ENCODE measurements around the gene WDR76.

WDR76 gene

DNA sequence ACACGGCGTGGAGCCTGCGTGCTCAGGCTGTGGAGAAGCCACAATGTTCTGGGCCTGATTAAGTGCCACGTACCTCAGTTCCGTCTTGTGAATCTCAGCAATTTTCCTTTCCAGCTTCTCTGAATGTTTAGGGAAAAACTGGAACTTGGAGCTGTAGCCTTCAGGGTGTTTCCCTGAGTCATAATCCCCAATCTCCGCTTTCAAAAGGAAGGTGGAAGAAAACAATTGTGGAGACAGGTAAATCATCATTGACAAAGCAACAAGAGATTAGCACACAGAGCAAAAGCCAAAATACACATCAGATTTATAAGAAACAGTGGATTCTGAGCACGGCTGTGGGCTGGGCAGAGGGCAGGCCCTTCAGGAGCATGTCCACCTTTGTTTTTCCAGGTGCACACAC is 79.0 kb downstream of the WDR76 start:
- Histone ChIP-seq H3K4me3 (ENCODE audit: control insufficient read depth in 1 of 7, extremely low read depth in 1 of 7, insufficient read depth in 4 of 7, low read depth in 2 of 7, low read length in 6 of 7) (no peak overlapping the region), H3K9me3 (ENCODE audit: control extremely low read depth in 1 of 5, control insufficient read depth in 4 of 5, insufficient read depth in 2 of 5, low read depth in 1 of 5, low read length in 4 of 5) (no peaks in the 10 kb centered on the region), H3K36me3 (ENCODE audit: control insufficient read depth in 4 of 4, insufficient read depth in 4 of 4, low read length in 3 of 4) (no peaks in the 10 kb centered on the region), H3K4me1 (ENCODE audit: control extremely low read depth in 1 of 4, control insufficient read depth in 4 of 4, insufficient read depth in 4 of 4, low read length in 3 of 4) (peaks cover 0 to 12% (median 0%) of the 10 kb centered on the region in 4 experiments), H3K27ac (ENCODE audit: insufficient read depth in 1 of 2, low read depth in 1 of 2, low read length in 2 of 2, poor library complexity in 1 of 2, severe bottlenecking in 2 of 2) (no peak overlapping the region), H3K27me3 (replicated peaks in 2 of 5; ENCODE audit: control insufficient read depth in 4 of 5, insufficient read depth in 5 of 5, low read length in 4 of 5) (no peaks in the 10 kb centered on the region)
- CTCF ChIA-PET: interaction anchor here (0.6 to 3.5 kb wide), 4 partner anchors 18 to 318 kb away, joined by 3 to 25 read pairs (median 7); no protein-coding TSS in a partner anchor
- no peak for DNase-seq
- POLR2A ChIA-PET: no interaction called here
- 97% methylated on average over 6 of the region's 7 CpGs for WGBS (ENCODE audit: insufficient coverage)

- WGBS (ENCODE audit: insufficient coverage): 95% methylated on average over 4 of the region's 4 CpGs
- POLR2A ChIA-PET: no interaction called here
- H3K9me3 ChIP-seq (ENCODE audit: control extremely low read depth in 1 of 5, control insufficient read depth in 4 of 5, insufficient read depth in 2 of 5, low read depth in 1 of 5, low read length in 4 of 5): no peaks in the 10 kb centered on the region
Observed at GRCh38 chr15:43908516-43909050, 81.8 kb downstream of the WDR76 start.

GRCh38 chr15:43911235-43911781 is 84.5 kb downstream of the WDR76 start:
- H3K9me3 ChIP-seq (ENCODE audit: control extremely low read depth in 1 of 5, control insufficient read depth in 4 of 5, insufficient read depth in 2 of 5, low read depth in 1 of 5, low read length in 4 of 5): no peaks in the 10 kb centered on the region
- peaks cover 0 to 1% (median 0%) of the 10 kb centered on the region in 5 experiments for H3K27me3 ChIP-seq (replicated peaks in 2 of 5; ENCODE audit: control insufficient read depth in 4 of 5, insufficient read depth in 5 of 5, low read length in 4 of 5)
- no peaks in the 10 kb centered on the region for H3K36me3 ChIP-seq (ENCODE audit: control insufficient read depth in 4 of 4, insufficient read depth in 4 of 4, low read length in 3 of 4)
- CTCF ChIA-PET: no interaction called here
- no peaks in the 10 kb centered on the region for H3K4me1 ChIP-seq (ENCODE audit: control extremely low read depth in 1 of 4, control insufficient read depth in 4 of 4, insufficient read depth in 4 of 4, low read length in 3 of 4)
- DNase-seq: no peak
- WGBS (ENCODE audit: insufficient coverage): 100% methylated on average over 3 of the region's 4 CpGs
- H3K4me3 ChIP-seq (ENCODE audit: control insufficient read depth in 1 of 7, extremely low read depth in 1 of 7, insufficient read depth in 4 of 7, low read depth in 2 of 7, low read length in 6 of 7): no peak overlapping the region
- H3K27ac ChIP-seq (ENCODE audit: insufficient read depth in 1 of 2, low read depth in 1 of 2, low read length in 2 of 2, poor library complexity in 1 of 2, severe bottlenecking in 2 of 2): no peak overlapping the region
- POLR2A ChIA-PET: interaction anchor here (0.6 kb wide), 1 partner anchor 497 kb away, joined by 3 read pairs; no protein-coding TSS in a partner anchor

More at GRCh38 chr15:43908516-43909050, 81.8 kb downstream of the WDR76 start:
- CTCF ChIA-PET: no interaction called here
- H3K4me3 ChIP-seq (ENCODE audit: control insufficient read depth in 1 of 7, extremely low read depth in 1 of 7, insufficient read depth in 4 of 7, low read depth in 2 of 7, low read length in 6 of 7): no peak overlapping the region
- no peak overlapping the region for H3K27ac ChIP-seq (ENCODE audit: insufficient read depth in 1 of 2, low read depth in 1 of 2, low read length in 2 of 2, poor library complexity in 1 of 2, severe bottlenecking in 2 of 2)
- peaks cover 0 to 5% (median 0%) of the 10 kb centered on the region in 4 experiments for H3K4me1 ChIP-seq (ENCODE audit: control extremely low read depth in 1 of 4, control insufficient read depth in 4 of 4, insufficient read depth in 4 of 4, low read length in 3 of 4)
- H3K36me3 ChIP-seq (ENCODE audit: control insufficient read depth in 4 of 4, insufficient read depth in 4 of 4, low read length in 3 of 4): no peaks in the 10 kb centered on the region
- H3K27me3 ChIP-seq (replicated peaks in 2 of 5; ENCODE audit: control insufficient read depth in 4 of 5, insufficient read depth in 5 of 5, low read length in 4 of 5): no peaks in the 10 kb centered on the region
- DNase-seq: no peak

GRCh38 chr15:43912208-43912607 is 85.4 kb downstream of the WDR76 start:
- H3K4me1 ChIP-seq (ENCODE audit: control extremely low read depth in 1 of 4, control insufficient read depth in 4 of 4, insufficient read depth in 4 of 4, low read length in 3 of 4): no peaks in the 10 kb centered on the region
- peaks cover 0 to 1% (median 0%) of the 10 kb centered on the region in 5 experiments for H3K27me3 ChIP-seq (replicated peaks in 2 of 5; ENCODE audit: control insufficient read depth in 4 of 5, insufficient read depth in 5 of 5, low read length in 4 of 5)
- no peak for DNase-seq
- H3K9me3 ChIP-seq (ENCODE audit: control extremely low read depth in 1 of 5, control insufficient read depth in 4 of 5, insufficient read depth in 2 of 5, low read depth in 1 of 5, low read length in 4 of 5): no peaks in the 10 kb centered on the region
- WGBS (ENCODE audit: insufficient coverage): 100% methylated on average over 2 of the region's 6 CpGs
- ChIA-PET CTCF (no interaction called here), POLR2A (no interaction called here)
- no peaks in the 10 kb centered on the region for H3K36me3 ChIP-seq (ENCODE audit: control insufficient read depth in 4 of 4, insufficient read depth in 4 of 4, low read length in 3 of 4)
- no peak overlapping the region for H3K27ac ChIP-seq (ENCODE audit: insufficient read depth in 1 of 2, low read depth in 1 of 2, low read length in 2 of 2, poor library complexity in 1 of 2, severe bottlenecking in 2 of 2)
- H3K4me3 ChIP-seq (ENCODE audit: control insufficient read depth in 1 of 7, extremely low read depth in 1 of 7, insufficient read depth in 4 of 7, low read depth in 2 of 7, low read length in 6 of 7): no peak overlapping the region

DNA sequence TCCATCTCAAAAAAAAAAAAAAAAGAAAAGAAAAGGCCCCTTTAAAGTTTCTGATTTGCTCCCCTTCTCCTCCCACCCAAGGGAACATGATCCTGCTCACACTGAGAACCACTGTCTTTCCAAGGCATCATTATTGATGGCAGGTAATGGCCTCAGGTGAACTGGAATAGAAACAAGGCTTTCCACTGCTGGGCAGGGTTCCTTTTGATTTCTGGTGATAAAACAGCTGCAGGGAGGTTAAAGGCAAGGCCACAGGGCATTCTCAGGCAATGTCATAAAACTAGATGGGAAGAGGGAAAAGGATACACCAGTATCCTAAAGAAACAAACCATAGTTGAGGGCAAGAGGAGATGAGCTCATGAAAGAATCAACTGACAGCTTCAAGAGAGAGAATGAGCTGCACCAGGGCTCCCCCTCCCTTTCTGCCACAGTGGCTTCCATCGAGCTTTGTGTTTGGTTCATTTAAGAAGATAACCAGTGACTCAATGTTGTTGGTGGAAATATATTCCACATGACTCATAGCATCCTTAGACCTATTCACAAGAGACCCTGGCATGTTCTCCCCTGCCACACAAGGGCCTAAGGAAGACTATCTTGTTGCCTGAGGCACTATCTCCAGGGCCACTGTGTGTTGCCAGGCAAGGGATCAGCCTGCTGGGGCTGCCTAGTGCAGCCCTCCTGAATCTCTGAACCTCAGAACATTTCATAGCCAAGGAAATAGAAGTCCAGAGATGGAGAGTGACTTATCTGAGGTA is 86.4 kb downstream of the WDR76 start:
- H3K4me1 ChIP-seq (ENCODE audit: control extremely low read depth in 1 of 4, control insufficient read depth in 4 of 4, insufficient read depth in 4 of 4, low read length in 3 of 4): no peaks in the 10 kb centered on the region
- no peaks in the 10 kb centered on the region for H3K9me3 ChIP-seq (ENCODE audit: control extremely low read depth in 1 of 5, control insufficient read depth in 4 of 5, insufficient read depth in 2 of 5, low read depth in 1 of 5, low read length in 4 of 5)
- ChIA-PET CTCF (interaction anchor here (1.7 kb wide), 1 partner anchor 9 kb away, joined by 3 read pairs; no protein-coding TSS in a partner anchor), POLR2A (no interaction called here)
- whole genome bisulfite sequencing (ENCODE audit: insufficient coverage): no CpG with 5 or more reads among the region's 1 CpG
- peak in 1 of 3 donors; percentile 10 for DNase-seq
- no peaks in the 10 kb centered on the region for H3K36me3 ChIP-seq (ENCODE audit: control insufficient read depth in 4 of 4, insufficient read depth in 4 of 4, low read length in 3 of 4)
- H3K27ac ChIP-seq (ENCODE audit: insufficient read depth in 1 of 2, low read depth in 1 of 2, low read length in 2 of 2, poor library complexity in 1 of 2, severe bottlenecking in 2 of 2): no peak overlapping the region
- H3K4me3 ChIP-seq (ENCODE audit: control insufficient read depth in 1 of 7, extremely low read depth in 1 of 7, insufficient read depth in 4 of 7, low read depth in 2 of 7, low read length in 6 of 7): no peak overlapping the region
- H3K27me3 ChIP-seq (replicated peaks in 2 of 5; ENCODE audit: control insufficient read depth in 4 of 5, insufficient read depth in 5 of 5, low read length in 4 of 5): peaks cover 0 to 1% (median 0%) of the 10 kb centered on the region in 5 experiments

DNA sequence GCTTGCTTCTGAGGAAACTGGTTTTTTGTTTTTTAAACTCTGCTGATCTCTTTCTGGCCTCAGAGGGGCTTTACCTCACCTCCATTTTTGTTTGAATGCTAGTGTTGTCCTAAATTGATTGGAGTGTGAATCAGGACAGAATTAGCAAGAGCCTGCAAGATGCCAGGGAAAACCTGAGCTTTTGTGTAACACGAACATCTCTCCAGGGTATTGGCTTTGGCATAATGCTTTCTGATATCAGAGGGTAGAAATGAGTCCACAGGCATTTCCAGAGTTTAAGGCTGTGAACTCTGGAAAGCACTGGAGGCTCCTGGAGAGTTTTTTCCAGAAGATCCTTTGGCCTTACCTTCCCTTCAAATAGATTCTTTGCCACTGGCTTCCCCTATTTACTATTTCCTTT is 87.1 kb downstream of the WDR76 start:
- WGBS (ENCODE audit: insufficient coverage): 100% methylated on average over 1 of the region's 1 CpG
- CTCF ChIA-PET: interaction anchor here (0.6 to 1.7 kb wide), 2 partner anchors 10 to 11 kb away, joined by 3 read pairs; no protein-coding TSS in a partner anchor
- no peak overlapping the region for H3K27ac ChIP-seq (ENCODE audit: insufficient read depth in 1 of 2, low read depth in 1 of 2, low read length in 2 of 2, poor library complexity in 1 of 2, severe bottlenecking in 2 of 2)

More for the DNA sequence above, 87.1 kb downstream of the WDR76 start:
- Histone ChIP-seq H3K4me3 (ENCODE audit: control insufficient read depth in 1 of 7, extremely low read depth in 1 of 7, insufficient read depth in 4 of 7, low read depth in 2 of 7, low read length in 6 of 7) (no peak overlapping the region), H3K27me3 (replicated peaks in 2 of 5; ENCODE audit: control insufficient read depth in 4 of 5, insufficient read depth in 5 of 5, low read length in 4 of 5) (peaks cover 0 to 1% (median 0%) of the 10 kb centered on the region in 5 experiments), H3K36me3 (ENCODE audit: control insufficient read depth in 4 of 4, insufficient read depth in 4 of 4, low read length in 3 of 4) (no peaks in the 10 kb centered on the region), H3K4me1 (ENCODE audit: control extremely low read depth in 1 of 4, control insufficient read depth in 4 of 4, insufficient read depth in 4 of 4, low read length in 3 of 4) (no peaks in the 10 kb centered on the region), H3K9me3 (ENCODE audit: control extremely low read depth in 1 of 5, control insufficient read depth in 4 of 5, insufficient read depth in 2 of 5, low read depth in 1 of 5, low read length in 4 of 5) (no peaks in the 10 kb centered on the region)
- no peak for DNase-seq
- POLR2A ChIA-PET: no interaction called here

Measured in common myeloid progenitor, CD34-positive (primary cell).